K562 (cell line): Measurements from ENCODE around the gene GPR42. TPM values are rescaled to one million over a fixed set of nuclear protein-coding genes. Genes with fewer than 3 reads are reported as not detected.

Source experiments
- CBFA2T2 ChIP-seq: fragments of 450-650 bp; conservative IDR thresholded peaks from 2 replicates; pipeline ENCODE4 v1.6.1; 2017; ENCODE audit warnings: mild to moderate bottlenecking
- CBX1 ChIP-seq: sonication (generic); IDR thresholded peaks from 2 replicates; pipeline ENCODE4 v1.6.1; 2016; ENCODE audit warnings: antibody characterized with exemption, low read depth, mild to moderate bottlenecking
- E2F3 ChIP-seq: fragments of 250-450 bp; sonication (Bioruptor Pico); IDR thresholded peaks from 2 replicates; pipeline ENCODE4 v1.4.0; 2020; ENCODE audit warnings: mild to moderate bottlenecking
- GTF2B ChIP-seq: IDR thresholded peaks from 2 replicates; pipeline ENCODE4 v1.6.1; 2011; ENCODE audit not compliant: insufficient read length; ENCODE audit errors: extremely low read depth
- HDAC3 ChIP-seq: fragments of 450-650 bp; IDR thresholded peaks from 2 replicates; pipeline ENCODE4 v1.6.1; 2018; ENCODE audit warnings: borderline replicate concordance, mild to moderate bottlenecking, moderate library complexity; ENCODE audit not compliant: partially characterized antibody
- HDAC6 ChIP-seq: IDR thresholded peaks from 2 replicates; pipeline ENCODE4 v1.6.1; 2012; ENCODE audit warnings: low read depth, mild to moderate bottlenecking, control low read depth, inconsistent platforms, low read length, moderate library complexity
- HNRNPK ChIP-seq: fragments of 200-400 bp; formaldehyde crosslinking; IDR thresholded peaks from one replicate; pipeline ENCODE4 v1.6.1; 2018; ENCODE audit warnings: mild to moderate bottlenecking, low read depth, low read length; ENCODE audit not compliant: poor library complexity, severe bottlenecking
- MYC ChIP-seq, 2 experiments: fragments of 250-450 bp in 1 of 2; sonication (Bioruptor Pico) in 1 of 2; IDR thresholded peaks; 2 replicates each; pipeline versions ENCODE4 v1.5.1 to v1.6.1; 2012 to 2021; ENCODE audit warnings: low read depth in 2 of 2, borderline replicate concordance in 1 of 2, improper control_type of control experiment in 1 of 2, low read length in 1 of 2, mild to moderate bottlenecking in 1 of 2, moderate library complexity in 1 of 2
- POU5F1 ChIP-seq: fragments of 150-350 bp; IDR thresholded peaks from 2 replicates; pipeline ENCODE4 v1.6.1; 2014; ENCODE audit warnings: borderline replicate concordance, low read length, low read depth, mild to moderate bottlenecking; ENCODE audit not compliant: partially characterized antibody
- PURB ChIP-seq: sonication (generic); formaldehyde crosslinking; IDR thresholded peaks from 2 replicates; pipeline ENCODE4 v1.9.0; 2021; ENCODE audit warnings: low read depth, mild to moderate bottlenecking, missing genetic modification reagents
- SREBF1 ChIP-seq: fragments of 150-350 bp; IDR thresholded peaks from 2 replicates; pipeline ENCODE4 v1.6.1; 2014; ENCODE audit warnings: antibody characterized with exemption, low read depth, low read length, borderline replicate concordance
- SRSF1 ChIP-seq: fragments of 200-400 bp; formaldehyde crosslinking; IDR thresholded peaks from 2 replicates; pipeline ENCODE4 v1.6.1; 2017; ENCODE audit warnings: mild to moderate bottlenecking, low read depth, low read length, moderate library complexity
- WHSC1 ChIP-seq: IDR thresholded peaks from one replicate; pipeline ENCODE4 v1.6.1; 2012; ENCODE audit warnings: low read length, control low read depth, inconsistent platforms
- XRCC4 ChIP-seq: IDR thresholded peaks from one replicate; pipeline ENCODE4 v1.6.1; 2011; ENCODE audit not compliant: insufficient read depth, insufficient read length; ENCODE audit errors: extremely low read depth
- ZBTB12 ChIP-seq: fragments of 250-450 bp; sonication (Bioruptor Pico); IDR thresholded peaks from 2 replicates; pipeline ENCODE4 v1.4.0; 2020
- ZNF224 ChIP-seq: sonication (generic); formaldehyde crosslinking; IDR thresholded peaks from 2 replicates; pipeline ENCODE4 v1.8.0; 2022; ENCODE audit warnings: mild to moderate bottlenecking, missing genetic modification reagents
- ZNF431 ChIP-seq: sonication (generic); formaldehyde crosslinking; IDR thresholded peaks from 2 replicates; pipeline ENCODE4 v1.8.0; 2022; ENCODE audit warnings: mild to moderate bottlenecking, missing genetic modification reagents
- ZNF584 ChIP-seq: fragments of 200-800 bp; sonication (Bioruptor generic); IDR thresholded peaks from 2 replicates; pipeline ENCODE4 v1.6.1; 2016; ENCODE audit warnings: low read depth, mild to moderate bottlenecking, missing genetic modification characterization, missing compliant biosample characterization
- ZNF699 ChIP-seq: fragments of 250-450 bp; sonication (Bioruptor Pico); IDR thresholded peaks from 2 replicates; pipeline ENCODE4 v1.8.0; 2021; ENCODE audit warnings: mild to moderate bottlenecking, moderate library complexity; ENCODE audit not compliant: insufficient replicate concordance
- ZNF76 ChIP-seq: fragments of 250-450 bp; sonication (Bioruptor Pico); IDR thresholded peaks from 2 replicates; pipeline ENCODE4 v1.4.0; 2020; ENCODE audit warnings: mild to moderate bottlenecking, moderate library complexity, borderline replicate concordance
- polyA plus RNA-seq, 8 experiments: library from polyadenylated mRNA; depleted of rRNA in 4 of 8; stranded (reverse) in 5 of 8; unstranded in 3 of 8; fragments of >200 nt; fragmentation: Nextera tagmentation in 2 of 8; fragmentation: Illumina TruSeq in 1 of 8; extraction: Ambion mirVana in 2 of 8; extraction: Trizol in 1 of 8; gene quantifications; 2 replicates each; pipeline versions ENCODE4 v1.2.1 to v1.2.3, GENCODE V29; 2011 to 2014; ENCODE audit warnings: inconsistent platforms in 1 of 8, missing spikeins in 1 of 8
- total RNA-seq, 7 experiments: library from RNA; depleted of rRNA in 6 of 7; stranded (reverse); fragments of >200 nt in 6 of 7; fragmentation: Illumina TruSeq in 2 of 7; extraction: Trizol in 2 of 7; gene quantifications; 2 replicates each; pipeline versions ENCODE4 v1.2.1 to v1.2.3, GENCODE V29; 2011 to 2021; ENCODE audit warnings: low replicate concordance in 1 of 7
- TF ChIP-seq, protein P1 (sequence below): fragments of 250-450 bp; sonication (Bioruptor Pico); IDR thresholded peaks from 2 replicates; pipeline ENCODE4 v1.8.0; 2021; ENCODE audit warnings: moderate library complexity, mild to moderate bottlenecking, inconsistent platforms
- TF ChIP-seq, protein P2 (sequence below): fragments of 450-650 bp; formaldehyde crosslinking; IDR thresholded peaks from 2 replicates; pipeline ENCODE4 v1.4.0; 2022; ENCODE audit warnings: missing genetic modification characterization
- TF ChIP-seq, protein P3 (sequence below): fragments of 250-450 bp; sonication (Bioruptor Pico); IDR thresholded peaks from 2 replicates; pipeline ENCODE4 v1.8.0; 2021; ENCODE audit warnings: mild to moderate bottlenecking, moderate library complexity

GPR42 gene
- total and polyA plus RNA-seq, 9 of the 15 experiments (the other 6 are each of a cell fraction or from before 2014, with no cell fraction given) = not detected

DNA sequence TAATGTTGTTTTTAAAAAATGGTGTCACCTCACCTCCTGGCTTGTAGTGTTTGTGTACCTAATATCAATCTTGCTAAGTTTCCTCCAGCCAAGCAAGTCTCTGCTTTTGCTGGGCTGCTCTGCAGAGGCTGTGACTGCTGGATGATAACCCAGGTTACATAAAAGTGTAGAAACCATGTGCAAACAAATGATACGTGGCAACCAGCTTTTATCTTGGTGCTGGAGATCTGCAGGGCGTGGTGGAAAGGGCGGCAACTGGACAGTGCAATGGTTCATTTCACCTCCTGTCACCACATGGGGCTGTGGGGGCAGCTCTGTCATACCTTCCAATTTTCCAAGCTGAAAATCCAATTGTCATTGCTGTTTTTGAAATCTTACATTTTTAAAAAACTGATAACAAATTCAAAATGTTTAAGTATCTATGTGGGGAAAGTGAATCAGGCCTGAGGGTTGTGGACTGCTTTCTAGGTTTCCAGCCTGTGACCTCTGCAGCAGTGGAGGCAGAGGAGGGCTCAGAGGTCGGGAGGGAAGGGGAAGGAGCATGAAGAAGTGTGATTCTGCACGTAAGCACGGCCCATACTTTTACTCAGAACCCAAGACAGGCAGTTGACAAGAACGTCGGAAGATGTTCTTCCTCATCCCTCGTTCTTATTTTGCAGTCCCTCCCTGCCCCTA lies 9.7 kb downstream of the GPR42 start (continued):
- TF ChIP-seq MYC (IDR thresholded peaks at IDR 0.05; ENCODE audit: low read depth, low read length) (peak; percentile 87), MYC (CRISPR knock-in tag; IDR thresholded peaks at IDR 0.05; ENCODE audit: borderline replicate concordance, low read depth) (no peak), ZNF76 (CRISPR knock-in tag) (peak; percentile 38; the same call in 1 of the 2 replicates), ZNF699 (CRISPR knock-in tag) (no peak), E2F3 (CRISPR knock-in tag) (0 out of 2 replicates have a peak, but pooled peaks have one; percentile 30), ZBTB12 (peak; percentile 15; the same call in 1 of the 2 replicates), XRCC4 (no peak), GTF2B (no peak), ZNF224 (CRISPR knock-in tag) (no peak), SRSF1 (no peak), ZNF584 (no peak), ZNF431 (CRISPR knock-in tag) (peak; percentile 89), CBFA2T2 (peak; percentile 97), HDAC6 (no peak), HNRNPK (no peak), CBX1 (0 out of 2 replicates have a peak, but pooled peaks have one; percentile 18), HDAC3 (peak; percentile 80), POU5F1 (no peak), SREBF1 (no peak), WHSC1 (no peak), PURB (CRISPR knock-in tag) (no peak)
- TF ChIP-seq, protein P1, sequence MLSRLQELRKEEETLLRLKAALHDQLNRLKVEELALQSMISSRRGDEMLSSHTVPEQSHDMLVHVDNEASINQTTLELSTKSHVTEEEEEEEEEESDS = no peak
- TF ChIP-seq, protein P2, sequence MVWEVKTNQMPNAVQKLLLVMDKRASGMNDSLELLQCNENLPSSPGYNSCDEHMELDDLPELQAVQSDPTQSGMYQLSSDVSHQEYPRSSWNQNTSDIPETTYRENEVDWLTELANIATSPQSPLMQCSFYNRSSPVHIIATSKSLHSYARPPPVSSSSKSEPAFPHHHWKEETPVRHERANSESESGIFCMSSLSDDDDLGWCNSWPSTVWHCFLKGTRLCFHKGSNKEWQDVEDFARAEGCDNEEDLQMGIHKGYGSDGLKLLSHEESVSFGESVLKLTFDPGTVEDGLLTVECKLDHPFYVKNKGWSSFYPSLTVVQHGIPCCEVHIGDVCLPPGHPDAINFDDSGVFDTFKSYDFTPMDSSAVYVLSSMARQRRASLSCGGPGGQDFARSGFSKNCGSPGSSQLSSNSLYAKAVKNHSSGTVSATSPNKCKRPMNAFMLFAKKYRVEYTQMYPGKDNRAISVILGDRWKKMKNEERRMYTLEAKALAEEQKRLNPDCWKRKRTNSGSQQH (CRISPR knock-in tag) = 0 out of 2 replicates have a peak, but pooled peaks have one; percentile 6
- TF ChIP-seq, protein P3, sequence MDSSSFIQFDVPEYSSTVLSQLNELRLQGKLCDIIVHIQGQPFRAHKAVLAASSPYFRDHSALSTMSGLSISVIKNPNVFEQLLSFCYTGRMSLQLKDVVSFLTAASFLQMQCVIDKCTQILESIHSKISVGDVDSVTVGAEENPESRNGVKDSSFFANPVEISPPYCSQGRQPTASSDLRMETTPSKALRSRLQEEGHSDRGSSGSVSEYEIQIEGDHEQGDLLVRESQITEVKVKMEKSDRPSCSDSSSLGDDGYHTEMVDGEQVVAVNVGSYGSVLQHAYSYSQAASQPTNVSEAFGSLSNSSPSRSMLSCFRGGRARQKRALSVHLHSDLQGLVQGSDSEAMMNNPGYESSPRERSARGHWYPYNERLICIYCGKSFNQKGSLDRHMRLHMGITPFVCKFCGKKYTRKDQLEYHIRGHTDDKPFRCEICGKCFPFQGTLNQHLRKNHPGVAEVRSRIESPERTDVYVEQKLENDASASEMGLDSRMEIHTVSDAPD (CRISPR knock-in tag) = no peak
